Stomach smooth muscle (tissue), 2 donors: ENCODE measurements around the gene NANS.
"Not testable (repeated sequence)": the region's sequence is repeated elsewhere in the genome, so short reads cannot be mapped to it uniquely, and the experiment has no call there.

Source experiments
- H3K27ac ChIP-seq: one replicate; pipeline ENCODE4 v1.7.0; 2013; ENCODE audit warnings: mild to moderate bottlenecking, low read length, inconsistent platforms
- H3K27me3 ChIP-seq, 2 donors: one replicate each; pipeline ENCODE4 v1.7.0; 2013; ENCODE audit warnings: low read length in 2 of 2; ENCODE audit not compliant: insufficient read depth in 2 of 2, control insufficient read depth in 1 of 2
- H3K36me3 ChIP-seq, 2 donors: one replicate each; pipeline ENCODE4 v1.7.0; 2013; ENCODE audit warnings: low read length in 2 of 2; ENCODE audit not compliant: control insufficient read depth in 2 of 2, insufficient read depth in 2 of 2
- H3K4me1 ChIP-seq: one replicate; pipeline ENCODE4 v1.7.0; 2013; ENCODE audit warnings: low read length; ENCODE audit not compliant: control insufficient read depth, insufficient read depth
- H3K4me3 ChIP-seq, 2 donors: one replicate each; pipeline ENCODE4 v1.7.0; 2013; ENCODE audit warnings: low read length in 2 of 2
- H3K9ac ChIP-seq, 2 donors: one replicate each; pipeline ENCODE4 v1.7.0; 2013; ENCODE audit warnings: low read length in 2 of 2, mild to moderate bottlenecking in 1 of 2
- H3K9me3 ChIP-seq, 2 donors: one replicate each; pipeline ENCODE4 v1.7.0; 2013; ENCODE audit warnings: low read length in 2 of 2; ENCODE audit not compliant: control insufficient read depth in 2 of 2
- donor health status: healthy.
- donor health status: Pancreatic carcinoma.

NANS gene

GRCh38 chr9:98118640-98119601 is 62.4 kb downstream of the NANS start, which contains the start of gene TRIM14:
TRIM14 (minus strand) TSS chr9:98119222; CDS start chr9:98119188, 34 bp downstream.
- Histone ChIP-seq H3K27ac (no peak within 1 kb of the TSS), H3K4me3 (peak within 1 kb of the TSS; percentile 71 to 83), H3K9ac (peak within 1 kb of the TSS; percentile 60 to 64), H3K4me1 (peaks cover 12% of the 10 kb centered on the region), H3K9me3 (no peaks in the 10 kb centered on the region), H3K36me3 (no peaks in the 10 kb centered on the region), H3K27me3 (no peaks in the 10 kb centered on the region)

GRCh38 chr9:98120476-98120875 is 63.9 kb downstream of the NANS start:
- no peaks in the 10 kb centered on the region for H3K36me3 ChIP-seq
- peaks cover 12% of the 10 kb centered on the region for H3K4me1 ChIP-seq
- H3K9ac ChIP-seq: no peak overlapping the region
- H3K4me3 ChIP-seq: no peak overlapping the region
- no peak overlapping the region for H3K27ac ChIP-seq
- no peaks in the 10 kb centered on the region for H3K27me3 ChIP-seq
- no peaks in the 10 kb centered on the region for H3K9me3 ChIP-seq

- Histone ChIP-seq H3K9me3 (no peaks in the 10 kb centered on the region), H3K9ac (no peak overlapping the region), H3K27ac (no peak overlapping the region), H3K4me3 (no peak overlapping the region), H3K27me3 (no peaks in the 10 kb centered on the region), H3K4me1 (peaks cover 12% of the 10 kb centered on the region), H3K36me3 (no peaks in the 10 kb centered on the region)
Observed at GRCh38 chr9:98121058-98121457, 64.5 kb downstream of the NANS start.

GRCh38 chr9:98124091-98124490 is 67.6 kb downstream of the NANS start:
- H3K4me1 ChIP-seq, H3K9me3 ChIP-seq, H3K27me3 ChIP-seq, H3K4me3 ChIP-seq, H3K9ac ChIP-seq, H3K36me3 ChIP-seq, H3K27ac ChIP-seq: not testable (repeated sequence)

- H3K9me3 ChIP-seq: no peaks in the 10 kb centered on the region
- H3K36me3 ChIP-seq: no peaks in the 10 kb centered on the region
- no peak overlapping the region for H3K9ac ChIP-seq
- H3K27ac ChIP-seq: no peak overlapping the region
- H3K4me3 ChIP-seq: no peak overlapping the region
- no peaks in the 10 kb centered on the region for H3K27me3 ChIP-seq
- no peaks in the 10 kb centered on the region for H3K4me1 ChIP-seq
Observed at GRCh38 chr9:98124637-98125426, 68.3 kb downstream of the NANS start.

GRCh38 chr9:98127226-98127625 is 70.7 kb downstream of the NANS start:
- no peaks in the 10 kb centered on the region for H3K9me3 ChIP-seq
- no peak overlapping the region for H3K4me3 ChIP-seq
- no peak overlapping the region for H3K9ac ChIP-seq
- H3K27me3 ChIP-seq: no peaks in the 10 kb centered on the region
- no peaks in the 10 kb centered on the region for H3K4me1 ChIP-seq
- no peaks in the 10 kb centered on the region for H3K36me3 ChIP-seq
- no peak overlapping the region for H3K27ac ChIP-seq

GRCh38 chr9:98128316-98128715 is 71.8 kb downstream of the NANS start:
- no peaks in the 10 kb centered on the region for H3K4me1 ChIP-seq
- H3K36me3 ChIP-seq: no peaks in the 10 kb centered on the region
- H3K9me3 ChIP-seq: no peaks in the 10 kb centered on the region
- H3K9ac ChIP-seq: no peak overlapping the region
- no peak overlapping the region for H3K4me3 ChIP-seq
- H3K27ac ChIP-seq: no peak overlapping the region
- H3K27me3 ChIP-seq: no peaks in the 10 kb centered on the region

- Histone ChIP-seq H3K4me3 (no peak overlapping the region), H3K27ac (no peak overlapping the region), H3K9ac (no peak overlapping the region), H3K27me3 (no peaks in the 10 kb centered on the region), H3K36me3 (no peaks in the 10 kb centered on the region), H3K4me1 (no peaks in the 10 kb centered on the region), H3K9me3 (no peaks in the 10 kb centered on the region)
Observed at GRCh38 chr9:98129451-98129881, 72.9 kb downstream of the NANS start.

- H3K9me3 ChIP-seq, H3K27ac ChIP-seq, H3K9ac ChIP-seq, H3K4me3 ChIP-seq, H3K4me1 ChIP-seq, H3K27me3 ChIP-seq, H3K36me3 ChIP-seq: not testable (repeated sequence)
Observed at GRCh38 chr9:98130060-98130459, 73.5 kb downstream of the NANS start.

GRCh38 chr9:98130576-98131228 is 74.2 kb downstream of the NANS start:
- no peak overlapping the region for H3K4me3 ChIP-seq
- H3K27me3 ChIP-seq: no peaks in the 10 kb centered on the region
- no peak overlapping the region for H3K27ac ChIP-seq
- H3K9me3 ChIP-seq: no peaks in the 10 kb centered on the region
- no peak overlapping the region for H3K9ac ChIP-seq
- H3K4me1 ChIP-seq: no peaks in the 10 kb centered on the region
- no peaks in the 10 kb centered on the region for H3K36me3 ChIP-seq
